Suprapubic skin (tissue), 4 donors: ENCODE measurements around the gene PIP4K2B. TPM values are rescaled to one million over a fixed set of nuclear protein-coding genes. Genes with fewer than 3 reads are reported as not detected.

Experiments used
- DNase-seq, 2 donors: peaks; one replicate each; pipeline ENCODE4 v3.0.0-alpha.2; 2019; ENCODE audit warnings: low spot score in 2 of 2
- H3K27ac ChIP-seq: fragments of 200-600 bp; sonication (generic); one replicate; pipeline ENCODE4 v1.5.1; 2019
- H3K27me3 ChIP-seq: fragments of 200-600 bp; sonication (generic); one replicate; pipeline ENCODE4 v1.5.1; 2019
- H3K36me3 ChIP-seq: fragments of 200-600 bp; sonication (generic); one replicate; pipeline ENCODE4 v1.5.1; 2019
- H3K4me1 ChIP-seq: fragments of 200-600 bp; sonication (generic); one replicate; pipeline ENCODE4 v1.5.1; 2019
- H3K4me3 ChIP-seq: fragments of 200-600 bp; sonication (generic); one replicate; pipeline ENCODE4 v1.5.1; 2019; ENCODE audit warnings: mild to moderate bottlenecking
- H3K9me3 ChIP-seq: fragments of 200-600 bp; sonication (generic); one replicate; pipeline ENCODE4 v1.5.1; 2019
- CTCF ChIP-seq, 2 donors: fragments of 200-600 bp in 1 of 2; fragments of 450-650 bp in 1 of 2; sonication (generic) in 1 of 2; IDR thresholded peaks; one replicate each; pipeline ENCODE4 v1.5.1; 2016 to 2019; ENCODE audit warnings: antibody characterized with exemption in 2 of 2, mild to moderate bottlenecking in 1 of 2, moderate library complexity in 1 of 2
- EP300 ChIP-seq: sonication (generic); formaldehyde crosslinking; IDR thresholded peaks from one replicate; pipeline ENCODE4 v1.6.1; 2017; ENCODE audit warnings: antibody characterized with exemption
- POLR2A ChIP-seq, 2 donors: fragments of 450-650 bp; IDR thresholded peaks; one replicate each; pipeline ENCODE4 v1.6.1; 2017; ENCODE audit warnings: antibody characterized with exemption in 2 of 2, mild to moderate bottlenecking in 2 of 2, moderate library complexity in 2 of 2
- POLR2AphosphoS5 ChIP-seq, 3 donors: sonication (generic); formaldehyde crosslinking; IDR thresholded peaks; one replicate each; pipeline ENCODE4 v1.6.1; 2017; ENCODE audit warnings: antibody characterized with exemption in 3 of 3
- WGBS: methylation state at CpG from one replicate; pipeline ENCODE4 v1.1.5; 2018; 5-methylcytosine and 5-hydroxymethylcytosine counted together
- total RNA-seq, 4 donors: library from RNA; depleted of rRNA; stranded (reverse); fragments of >200 nt; gene quantifications; one replicate each; pipeline ENCODE4 v1.1.0, GENCODE V29; 2016

The PIP4K2B gene
- total RNA-seq, 4 donors from 2014 or later, result 31.0 to 46.7 (median 38.6) TPM

GRCh38 chr17:38743556-38744171, 55.7 kb downstream of the PIP4K2B start:
- no peak for DNase-seq
- H3K4me1 ChIP-seq, result peaks cover 52% of the 10 kb centered on the region
- peaks cover 14% of the 10 kb centered on the region for H3K36me3 ChIP-seq
- 81% methylated on average over 4 of the region's 4 CpGs for WGBS
- no peaks in the 10 kb centered on the region for H3K27me3 ChIP-seq
- no peak overlapping the region for H3K4me3 ChIP-seq
- H3K27ac ChIP-seq, result no peak overlapping the region
- TF ChIP-seq POLR2A (IDR thresholded peaks at IDR 0.05), result no peak
- TF ChIP-seq EP300, result no peak
- no peak for TF ChIP-seq CTCF (IDR thresholded peaks at IDR 0.05)
- TF ChIP-seq POLR2AphosphoS5 (IDR thresholded peaks at IDR 0.05), result no peak
- H3K9me3 ChIP-seq, result no peaks in the 10 kb centered on the region

- Histone ChIP-seq H3K4me1 (peaks cover 51% of the 10 kb centered on the region), H3K36me3 (peaks cover 24% of the 10 kb centered on the region), H3K27me3 (no peaks in the 10 kb centered on the region), H3K27ac (peak overlapping the region; percentile 90), H3K9me3 (no peaks in the 10 kb centered on the region), H3K4me3 (no peak overlapping the region)
- TF ChIP-seq POLR2AphosphoS5 (IDR thresholded peaks at IDR 0.05) (peak in 1 of 3 donors; percentile 55), POLR2A (IDR thresholded peaks at IDR 0.05) (no peak), CTCF (IDR thresholded peaks at IDR 0.05) (no peak), EP300 (no peak)
- 32% methylated on average over 22 of the region's 22 CpGs for WGBS
- DNase-seq, result peak in 1 of 2 donors; percentile 77
These were observed 56.7 kb downstream of the PIP4K2B start for GRCh38 chr17:38742411-38743308.

- H3K27me3 ChIP-seq, result no peaks in the 10 kb centered on the region
- TF ChIP-seq POLR2A (IDR thresholded peaks at IDR 0.05), result no peak
- TF ChIP-seq POLR2AphosphoS5 (IDR thresholded peaks at IDR 0.05), result no peak
- TF ChIP-seq EP300, result no peak
- no peak for TF ChIP-seq CTCF (IDR thresholded peaks at IDR 0.05)
- WGBS, result 14% methylated on average over 7 of the region's 7 CpGs
- H3K4me3 ChIP-seq, result no peak overlapping the region
- peak in 1 of 2 donors; percentile 68 for DNase-seq
- no peaks in the 10 kb centered on the region for H3K9me3 ChIP-seq
- peaks cover 30% of the 10 kb centered on the region for H3K36me3 ChIP-seq
- peak overlapping the region; percentile 90 for H3K27ac ChIP-seq
- peaks cover 46% of the 10 kb centered on the region for H3K4me1 ChIP-seq
These were observed 57.4 kb downstream of the PIP4K2B start for GRCh38 chr17:38741921-38742410.

- Histone ChIP-seq H3K4me3 (no peak overlapping the region), H3K27me3 (no peaks in the 10 kb centered on the region), H3K36me3 (peaks cover 34% of the 10 kb centered on the region), H3K9me3 (no peaks in the 10 kb centered on the region), H3K4me1 (peaks cover 40% of the 10 kb centered on the region), H3K27ac (peak overlapping the region; percentile 90)
- TF ChIP-seq EP300 (no peak), CTCF (IDR thresholded peaks at IDR 0.05) (no peak), POLR2AphosphoS5 (IDR thresholded peaks at IDR 0.05) (no peak), POLR2A (IDR thresholded peaks at IDR 0.05) (no peak)
- DNase-seq, result no peak
- WGBS, result 50% methylated on average over 5 of the region's 5 CpGs
These were observed 57.9 kb downstream of the PIP4K2B start for GRCh38 chr17:38741461-38741860.

GRCh38 chr17:38740806-38741205, 58.5 kb downstream of the PIP4K2B start:
- 86% methylated on average over 4 of the region's 4 CpGs for WGBS
- Histone ChIP-seq H3K4me3 (no peak overlapping the region), H3K4me1 (peaks cover 34% of the 10 kb centered on the region), H3K36me3 (peaks cover 40% of the 10 kb centered on the region), H3K9me3 (no peaks in the 10 kb centered on the region), H3K27me3 (no peaks in the 10 kb centered on the region), H3K27ac (no peak overlapping the region)
- DNase-seq, result no peak
- TF ChIP-seq EP300 (no peak), CTCF (IDR thresholded peaks at IDR 0.05) (no peak), POLR2A (IDR thresholded peaks at IDR 0.05) (no peak), POLR2AphosphoS5 (IDR thresholded peaks at IDR 0.05) (no peak)
